Suprapubic skin (tissue), 4 donors: ENCODE data around the gene ABHD16B.

Source experiments
- POLR2A ChIP-seq, 2 donors: fragments of 450-650 bp; IDR thresholded peaks; one replicate each; pipeline ENCODE4 v1.6.1; 2017; ENCODE audit warnings: antibody characterized with exemption in 2 of 2, mild to moderate bottlenecking in 2 of 2, moderate library complexity in 2 of 2
- POLR2AphosphoS5 ChIP-seq, 3 donors: sonication (generic); formaldehyde crosslinking; IDR thresholded peaks; one replicate each; pipeline ENCODE4 v1.6.1; 2017; ENCODE audit warnings: antibody characterized with exemption in 3 of 3
- TF ChIP-seq, protein P1 (sequence below), 2 donors: fragments of 200-600 bp in 1 of 2; fragments of 450-650 bp in 1 of 2; sonication (generic) in 1 of 2; IDR thresholded peaks; one replicate each; pipeline ENCODE4 v1.5.1; 2016 to 2019; ENCODE audit warnings: antibody characterized with exemption in 2 of 2, mild to moderate bottlenecking in 1 of 2, moderate library complexity in 1 of 2

DNA sequence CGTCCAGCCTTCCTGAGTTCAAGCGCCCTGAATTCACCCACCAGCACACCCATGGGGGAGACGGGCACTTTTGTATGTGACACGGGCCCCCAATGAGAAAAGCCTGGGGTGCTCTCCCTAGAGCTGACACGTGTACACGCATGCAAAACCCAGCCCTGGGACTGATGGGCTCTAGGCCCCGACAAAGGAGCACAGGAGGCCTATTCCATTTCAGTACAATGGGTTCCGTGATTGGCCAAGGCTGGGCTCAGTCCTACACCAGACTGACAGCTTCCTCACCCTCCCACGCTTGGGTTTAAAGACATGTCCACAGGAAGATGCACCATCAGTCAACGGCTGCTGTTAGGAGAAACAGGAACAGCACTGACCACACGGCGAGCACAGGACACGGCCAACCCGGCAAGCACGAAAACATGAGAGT, 39.0 kb upstream of the ABHD16B start:
- TF ChIP-seq, protein P1, sequence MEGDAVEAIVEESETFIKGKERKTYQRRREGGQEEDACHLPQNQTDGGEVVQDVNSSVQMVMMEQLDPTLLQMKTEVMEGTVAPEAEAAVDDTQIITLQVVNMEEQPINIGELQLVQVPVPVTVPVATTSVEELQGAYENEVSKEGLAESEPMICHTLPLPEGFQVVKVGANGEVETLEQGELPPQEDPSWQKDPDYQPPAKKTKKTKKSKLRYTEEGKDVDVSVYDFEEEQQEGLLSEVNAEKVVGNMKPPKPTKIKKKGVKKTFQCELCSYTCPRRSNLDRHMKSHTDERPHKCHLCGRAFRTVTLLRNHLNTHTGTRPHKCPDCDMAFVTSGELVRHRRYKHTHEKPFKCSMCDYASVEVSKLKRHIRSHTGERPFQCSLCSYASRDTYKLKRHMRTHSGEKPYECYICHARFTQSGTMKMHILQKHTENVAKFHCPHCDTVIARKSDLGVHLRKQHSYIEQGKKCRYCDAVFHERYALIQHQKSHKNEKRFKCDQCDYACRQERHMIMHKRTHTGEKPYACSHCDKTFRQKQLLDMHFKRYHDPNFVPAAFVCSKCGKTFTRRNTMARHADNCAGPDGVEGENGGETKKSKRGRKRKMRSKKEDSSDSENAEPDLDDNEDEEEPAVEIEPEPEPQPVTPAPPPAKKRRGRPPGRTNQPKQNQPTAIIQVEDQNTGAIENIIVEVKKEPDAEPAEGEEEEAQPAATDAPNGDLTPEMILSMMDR (IDR thresholded peaks at IDR 0.05): no peak
- TF ChIP-seq POLR2A (IDR thresholded peaks at IDR 0.05) (no peak), POLR2AphosphoS5 (IDR thresholded peaks at IDR 0.05) (no peak)
